Activated T-helper 17 cell treated with anti-CD3 and anti-CD28 coated beads, Interleukin-2, amount 50 U/mL, for 72 hours (primary cell): ENCODE results near the gene RND3. TPM values are rescaled to one million over a fixed set of nuclear protein-coding genes. Genes with fewer than 3 reads are reported as not detected.

Source experiments
- ATAC-seq: fragments of 150-1000 bp; cut with Tn5 transposase; replicated peaks from 2 replicates; pipeline ENCODE4 v1.10.0; 2021; ENCODE audit warnings: mild to moderate bottlenecking, moderate library complexity
- H3K27ac Mint-ChIP-seq: one replicate; pipeline ENCODE4 v1.8.0; 2022; ENCODE audit warnings: mixed read lengths
- H3K27me3 Mint-ChIP-seq: one replicate; pipeline ENCODE4 v1.8.0; 2022; ENCODE audit warnings: mixed read lengths
- H3K36me3 Mint-ChIP-seq: one replicate; pipeline ENCODE4 v1.8.0; 2022; ENCODE audit warnings: low read depth, mild to moderate bottlenecking, mixed read lengths
- H3K4me1 Mint-ChIP-seq: one replicate; pipeline ENCODE4 v1.8.0; 2022; ENCODE audit warnings: mixed read lengths
- H3K4me3 Mint-ChIP-seq: one replicate; pipeline ENCODE4 v1.8.0; 2022; ENCODE audit warnings: mild to moderate bottlenecking, mixed read lengths
- H3K9me3 Mint-ChIP-seq: one replicate; pipeline ENCODE4 v1.8.0; 2022; ENCODE audit warnings: mixed read lengths
- total RNA-seq, 2 donors: library from RNA; stranded (reverse); gene quantifications; one replicate each; pipeline ENCODE4 v1.2.3, GENCODE V29; 2022

Gene RND3
- total RNA-seq, 2 donors from 2014 or later: not detected

DNA sequence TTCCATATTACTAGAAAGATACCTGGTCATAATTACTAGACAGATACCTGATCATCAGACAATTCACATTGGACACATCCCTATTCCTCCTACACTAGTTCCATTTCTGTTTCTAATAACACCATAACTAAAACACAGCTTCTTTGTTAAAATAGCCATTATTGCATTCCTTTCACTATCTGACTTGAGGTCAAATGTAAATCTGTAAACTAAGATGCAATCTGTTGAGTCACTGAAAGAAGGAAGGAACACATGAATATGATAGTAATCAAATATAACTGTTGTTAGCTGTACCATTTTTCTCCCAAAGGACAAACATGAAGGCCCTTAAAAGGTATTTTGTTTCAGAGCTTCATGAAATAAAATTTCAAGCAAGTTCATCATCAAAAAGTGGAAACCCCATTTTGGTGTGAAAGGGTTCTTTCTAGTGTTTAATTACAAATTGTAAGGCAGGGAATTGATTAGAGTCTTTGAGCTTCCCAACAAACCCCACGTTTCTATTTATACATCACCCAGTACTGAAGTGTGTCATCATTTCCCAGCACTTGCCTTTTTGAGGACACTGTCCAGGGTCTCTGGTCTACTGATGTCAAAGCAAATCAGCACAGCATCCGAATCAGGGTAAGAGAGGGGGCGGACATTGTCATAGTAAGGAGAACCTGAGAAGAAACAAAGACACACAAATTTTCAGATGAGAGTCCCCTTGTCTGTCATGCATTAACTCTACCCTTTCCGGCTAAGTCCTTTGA is 13.0 kb downstream of the RND3 start:
- H3K27me3 Mint-ChIP-seq: peaks cover 4% of the 10 kb centered on the region
- no peak overlapping the region for H3K27ac Mint-ChIP-seq
- H3K9me3 Mint-ChIP-seq: peaks cover 4% of the 10 kb centered on the region
- no peak for ATAC-seq
- H3K4me3 Mint-ChIP-seq: no peak overlapping the region
- no peaks in the 10 kb centered on the region for H3K36me3 Mint-ChIP-seq
- no peaks in the 10 kb centered on the region for H3K4me1 Mint-ChIP-seq

- H3K36me3 Mint-ChIP-seq: no peaks in the 10 kb centered on the region
- no peak overlapping the region for H3K27ac Mint-ChIP-seq
- ATAC-seq: no peak
- no peaks in the 10 kb centered on the region for H3K4me1 Mint-ChIP-seq
- H3K4me3 Mint-ChIP-seq: no peak overlapping the region
- H3K27me3 Mint-ChIP-seq: peaks cover 4% of the 10 kb centered on the region
- peaks cover 4% of the 10 kb centered on the region for H3K9me3 Mint-ChIP-seq
Measured at GRCh38 chr2:150473767-150474166, 13.7 kb downstream of the RND3 start.

GRCh38 chr2:150472511-150472899 is 15.0 kb downstream of the RND3 start:
- peaks cover 4% of the 10 kb centered on the region for H3K9me3 Mint-ChIP-seq
- no peaks in the 10 kb centered on the region for H3K36me3 Mint-ChIP-seq
- no peak for ATAC-seq
- H3K27ac Mint-ChIP-seq: no peak overlapping the region
- peaks cover 4% of the 10 kb centered on the region for H3K27me3 Mint-ChIP-seq
- no peaks in the 10 kb centered on the region for H3K4me1 Mint-ChIP-seq
- H3K4me3 Mint-ChIP-seq: no peak overlapping the region

DNA sequence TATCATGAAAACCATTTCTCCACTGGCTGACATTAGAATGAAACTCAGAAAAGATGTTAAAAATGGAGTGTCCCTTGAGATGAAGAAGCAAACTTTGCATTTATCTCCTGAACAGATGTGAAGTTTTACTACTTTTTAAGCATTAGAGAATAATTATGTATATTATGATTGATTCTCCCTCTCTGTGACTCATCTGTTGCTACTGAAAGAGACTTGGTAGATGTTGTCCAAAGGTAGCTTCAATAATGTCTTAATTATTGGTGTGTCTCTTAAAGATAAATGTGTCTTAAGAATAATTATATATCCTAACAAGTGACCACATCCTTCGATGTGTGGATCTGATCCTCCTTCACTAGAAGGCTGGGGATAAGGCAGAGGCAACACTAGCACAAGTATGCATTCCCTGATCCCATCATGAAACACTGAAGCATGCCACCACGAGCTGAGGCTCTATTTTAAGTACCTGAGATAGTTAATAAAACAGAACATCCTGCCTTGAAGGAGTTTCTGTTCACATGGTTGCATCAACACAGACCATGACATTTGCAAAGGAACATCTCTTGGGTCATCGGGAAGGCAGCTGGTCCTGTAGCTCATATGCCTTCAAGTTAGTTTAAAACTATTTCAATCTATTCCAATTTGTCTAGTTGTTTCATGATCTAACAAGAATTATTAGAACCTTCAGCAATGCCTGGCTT is 15.5 kb downstream of the RND3 start:
- Mint-ChIP-seq H3K4me3 (no peak overlapping the region), H3K36me3 (no peaks in the 10 kb centered on the region), H3K4me1 (no peaks in the 10 kb centered on the region), H3K27me3 (peaks cover 4% of the 10 kb centered on the region), H3K9me3 (peaks cover 4% of the 10 kb centered on the region), H3K27ac (no peak overlapping the region)
- no peak for ATAC-seq

GRCh38 chr2:150470435-150470834 is 17.0 kb downstream of the RND3 start:
- peaks cover 8% of the 10 kb centered on the region for H3K27me3 Mint-ChIP-seq
- no peak overlapping the region for H3K4me3 Mint-ChIP-seq
- H3K9me3 Mint-ChIP-seq: peaks cover 4% of the 10 kb centered on the region
- no peak for ATAC-seq
- no peaks in the 10 kb centered on the region for H3K4me1 Mint-ChIP-seq
- H3K27ac Mint-ChIP-seq: no peak overlapping the region
- no peaks in the 10 kb centered on the region for H3K36me3 Mint-ChIP-seq

- peaks cover 4% of the 10 kb centered on the region for H3K9me3 Mint-ChIP-seq
Measured at GRCh38 chr2:150469706-150470274, 17.7 kb downstream of the RND3 start.

GRCh38 chr2:150468350-150468960 is 19.0 kb downstream of the RND3 start:
- ATAC-seq: no peak
- Mint-ChIP-seq H3K27ac (no peak overlapping the region), H3K27me3 (peaks cover 7% of the 10 kb centered on the region), H3K4me3 (no peak overlapping the region), H3K9me3 (no peaks in the 10 kb centered on the region), H3K36me3 (no peaks in the 10 kb centered on the region), H3K4me1 (no peaks in the 10 kb centered on the region)

More at GRCh38 chr2:150469706-150470274, 17.7 kb downstream of the RND3 start:
- Mint-ChIP-seq H3K36me3 (no peaks in the 10 kb centered on the region), H3K4me1 (no peaks in the 10 kb centered on the region), H3K27ac (no peak overlapping the region), H3K4me3 (no peak overlapping the region), H3K27me3 (peaks cover 8% of the 10 kb centered on the region)
- ATAC-seq: no peak

DNA sequence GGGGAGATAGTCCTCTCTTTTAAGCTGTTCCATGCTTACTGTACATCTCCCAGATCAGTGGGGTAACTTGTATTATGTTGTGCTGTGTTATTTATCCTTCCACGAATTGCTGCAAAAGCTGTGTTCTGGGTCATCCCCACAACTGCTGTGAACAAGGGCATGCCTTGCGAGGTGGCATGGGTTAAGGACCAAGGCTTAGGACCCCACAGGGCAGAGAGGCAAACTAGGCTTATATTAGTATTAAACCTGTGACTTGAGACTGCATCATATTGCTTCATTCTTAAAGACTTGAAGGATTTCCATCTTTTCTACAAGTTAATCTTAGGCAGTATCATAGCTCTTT is 19.9 kb downstream of the RND3 start:
- ATAC-seq: no peak
- no peak overlapping the region for H3K4me3 Mint-ChIP-seq
- no peaks in the 10 kb centered on the region for H3K9me3 Mint-ChIP-seq
- H3K27ac Mint-ChIP-seq: no peak overlapping the region
- H3K27me3 Mint-ChIP-seq: peaks cover 7% of the 10 kb centered on the region
- H3K36me3 Mint-ChIP-seq: no peaks in the 10 kb centered on the region
- H3K4me1 Mint-ChIP-seq: no peaks in the 10 kb centered on the region

DNA sequence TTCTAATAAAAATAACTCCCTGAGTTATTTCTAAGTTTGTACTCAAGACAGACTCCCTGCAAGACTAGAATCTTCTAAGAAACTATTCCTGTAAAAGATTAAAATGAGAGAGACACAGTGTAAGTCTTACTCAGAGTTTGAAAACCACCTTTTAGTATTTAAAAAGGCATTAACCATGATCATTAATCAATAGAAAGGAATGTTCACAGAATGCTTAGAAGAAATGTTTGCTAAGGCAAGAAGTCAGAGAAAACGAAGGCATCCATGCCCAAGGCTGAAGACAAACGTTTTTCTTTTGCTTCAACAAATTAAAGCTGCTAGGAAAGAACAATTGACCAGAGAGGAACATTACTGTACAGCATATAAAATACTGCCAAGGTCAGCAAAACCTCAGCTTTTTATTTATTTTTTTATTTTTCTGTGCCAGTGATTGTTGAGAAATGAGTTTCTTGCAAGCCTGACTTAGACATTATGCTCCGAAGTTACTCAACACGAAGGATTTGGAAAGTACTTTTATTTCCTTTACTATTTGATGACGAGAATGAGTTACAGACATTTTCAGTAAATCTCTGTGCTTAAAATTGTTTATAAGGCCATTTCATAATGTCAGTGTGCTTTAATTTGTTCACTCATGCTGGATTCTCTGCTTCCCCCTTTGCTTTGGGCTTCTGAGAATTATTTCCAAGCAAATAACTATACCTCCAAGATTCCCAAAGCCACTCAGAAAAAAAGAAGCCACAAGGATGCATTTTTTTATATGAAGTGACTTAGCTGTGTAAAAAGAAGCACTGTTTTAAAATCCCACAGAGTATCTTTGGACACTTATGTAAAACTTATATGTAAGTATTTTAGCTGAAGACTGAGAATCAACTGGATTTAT is 20.5 kb downstream of the RND3 start:
- Mint-ChIP-seq H3K27ac (no peak overlapping the region), H3K4me1 (no peaks in the 10 kb centered on the region), H3K9me3 (no peaks in the 10 kb centered on the region), H3K4me3 (no peak overlapping the region), H3K36me3 (no peaks in the 10 kb centered on the region), H3K27me3 (peaks cover 7% of the 10 kb centered on the region)
- no peak for ATAC-seq

GRCh38 chr2:150465703-150466569 is 21.5 kb downstream of the RND3 start:
- H3K9me3 Mint-ChIP-seq: peaks cover under 1% of the 10 kb centered on the region
- no peaks in the 10 kb centered on the region for H3K36me3 Mint-ChIP-seq
- ATAC-seq: no peak
- H3K27me3 Mint-ChIP-seq: peaks cover 7% of the 10 kb centered on the region
- H3K4me1 Mint-ChIP-seq: no peaks in the 10 kb centered on the region
- no peak overlapping the region for H3K27ac Mint-ChIP-seq
- no peak overlapping the region for H3K4me3 Mint-ChIP-seq

- H3K36me3 Mint-ChIP-seq: no peaks in the 10 kb centered on the region
- peaks cover 12% of the 10 kb centered on the region for H3K27me3 Mint-ChIP-seq
- peaks cover 6% of the 10 kb centered on the region for H3K9me3 Mint-ChIP-seq
- ATAC-seq: no peak
- no peak overlapping the region for H3K4me3 Mint-ChIP-seq
- no peak overlapping the region for H3K27ac Mint-ChIP-seq
- no peaks in the 10 kb centered on the region for H3K4me1 Mint-ChIP-seq
Measured at GRCh38 chr2:150464986-150465385, 22.5 kb downstream of the RND3 start.

- Mint-ChIP-seq H3K27ac (no peak overlapping the region), H3K36me3 (no peaks in the 10 kb centered on the region), H3K9me3 (peaks cover 6% of the 10 kb centered on the region), H3K4me1 (no peaks in the 10 kb centered on the region), H3K27me3 (peaks cover 12% of the 10 kb centered on the region), H3K4me3 (no peak overlapping the region)
- no peak for ATAC-seq
Measured at GRCh38 chr2:150464270-150464669, 23.2 kb downstream of the RND3 start.

DNA sequence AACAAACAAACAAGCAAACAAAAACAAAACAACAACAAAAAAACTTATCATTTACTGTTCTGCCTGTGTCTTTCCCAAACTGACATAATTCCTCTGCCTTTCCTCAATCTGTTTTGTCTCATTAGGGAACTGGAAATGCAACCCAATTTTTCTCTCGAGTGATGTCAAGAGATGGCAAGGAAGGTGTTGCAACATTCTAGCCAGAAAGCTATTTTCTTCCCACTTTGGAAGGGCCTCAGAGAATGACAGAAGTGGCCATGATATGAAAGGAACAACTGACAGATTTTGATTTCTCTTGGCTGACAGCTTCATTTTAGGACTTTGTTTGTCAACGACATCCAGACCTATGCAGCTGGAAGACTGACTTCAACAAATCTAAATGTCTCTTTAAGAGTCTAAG is 24.7 kb downstream of the RND3 start:
- H3K4me1 Mint-ChIP-seq: no peaks in the 10 kb centered on the region

More for the DNA sequence above, 24.7 kb downstream of the RND3 start:
- peaks cover 6% of the 10 kb centered on the region for H3K9me3 Mint-ChIP-seq
- H3K27ac Mint-ChIP-seq: no peak overlapping the region
- H3K4me3 Mint-ChIP-seq: no peak overlapping the region
- peaks cover 12% of the 10 kb centered on the region for H3K27me3 Mint-ChIP-seq
- no peak for ATAC-seq
- no peaks in the 10 kb centered on the region for H3K36me3 Mint-ChIP-seq
